Gastrocnemius medialis (tissue), 4 donors: ENCODE data around the gene EPO.

Source experiments
- CTCF ChIP-seq, 5 experiments: fragments of 450-650 bp in 3 of 5; fragments of 200-600 bp in 2 of 5; sonication (generic) in 2 of 5; IDR thresholded peaks in 4 of 5; conservative IDR thresholded peaks in 1 of 5; 1 replicate in 4 of 5; 2 replicates in 1 of 5; pipeline ENCODE4 v1.5.1; 2016 to 2019; ENCODE audit warnings: antibody characterized with exemption in 5 of 5, mild to moderate bottlenecking in 3 of 5, moderate library complexity in 3 of 5
- POLR2A ChIP-seq, 2 donors: fragments of 450-650 bp; IDR thresholded peaks; one replicate each; pipeline ENCODE4 v1.6.1; 2017; ENCODE audit warnings: antibody characterized with exemption in 2 of 2, mild to moderate bottlenecking in 2 of 2, moderate library complexity in 2 of 2

- TF ChIP-seq POLR2A (IDR thresholded peaks at IDR 0.05) (no peak), CTCF (IDR thresholded peaks at IDR 0.05 in 4 of 5, conservative IDR thresholded peaks at IDR 0.05 in 1 of 5) (no peak)
These were observed 567 bp upstream of the EPO start for GRCh38 chr7:100719523-100720278.
